K562 (cell line): ENCODE measurements around the gene LPCAT3. TPM values are rescaled to one million over a fixed set of nuclear protein-coding genes. Genes with fewer than 3 reads are reported as not detected.

Experiments
- ATAC-seq: fragments of 200-7000 bp; cut with Tn5 transposase; 3 replicates; pipeline ENCODE4 v1.9.1; 2020; ENCODE audit warnings: moderate library complexity
- BruUV-seq: library from RNA; stranded (reverse); fragments of 400-500 nt; replicated peaks from 2 replicates; lab custom pipeline; 2021; lab: Mats Ljungman, UMichigan
- CTCF ChIA-PET: fragments of 300-600 bp; formaldehyde crosslinking; extraction: SDS; loops from one replicate; lab custom pipeline; 2021; ENCODE audit warnings: low intra/inter-chr PET ratio; lab: Yijun Ruan, JAX
- POLR2A ChIA-PET: fragments of 300-600, 350-650 bp; sonication (Branson Sonifier 250); formaldehyde crosslinking; extraction: SDS; loops from one replicate; lab custom pipeline; 2021; ENCODE audit warnings: antibody characterized with exemption, inconsistent platforms; lab: Yijun Ruan, JAX
- DNase-seq, 4 experiments: peaks; one replicate each; pipeline versions ENCODE4 v3.0.0 to v3.0.0-alpha.2; 2011 to 2018; ENCODE audit warnings: low spot score in 3 of 4, mixed read lengths in 3 of 4; ENCODE audit errors: extremely low read depth in 1 of 4
- FAIRE-seq: peaks from 2 replicates; lab custom pipeline; 2011; peaks lifted over from hg19 to GRCh38; lab: Jason Lieb, UNC
- H2AFZ ChIP-seq: 2 replicates; pipeline ENCODE4 v1.6.0; 2011; ENCODE audit warnings: low read depth, low read length, control low read depth, inconsistent platforms
- H3K27ac ChIP-seq: fragments of 200-600 bp; 3 replicates; pipeline ENCODE4 v1.8.0; 2011; ENCODE audit warnings: low read depth, mild to moderate bottlenecking, control low read depth, inconsistent platforms, low read length, moderate library complexity, mixed read lengths; ENCODE audit errors: extremely low read depth
- H3K27me3 ChIP-seq, 2 experiments: fragments of 300-600 bp in 1 of 2; 2 replicates in 1 of 2; 3 replicates in 1 of 2; pipeline versions ENCODE4 v1.6.0 to v1.8.0; 2011; ENCODE audit warnings: inconsistent platforms in 2 of 2, low read length in 2 of 2, mild to moderate bottlenecking in 1 of 2, mixed read lengths in 1 of 2, moderate library complexity in 1 of 2; ENCODE audit not compliant: control insufficient read depth in 2 of 2, insufficient read depth in 2 of 2
- H3K36me3 ChIP-seq: fragments of 300-600 bp; 3 replicates; pipeline ENCODE4 v1.8.0; 2011; ENCODE audit warnings: mild to moderate bottlenecking, low read length, inconsistent platforms; ENCODE audit not compliant: control insufficient read depth, insufficient read depth
- H3K4me1 ChIP-seq, 2 experiments: fragments of 200-600 bp in 1 of 2; replicated peaks in 1 of 2; 2 replicates in 1 of 2; 3 replicates in 1 of 2; pipeline versions ENCODE4 v1.5.1 to v1.8.0; 2011; ENCODE audit warnings: inconsistent platforms in 2 of 2, low read length in 2 of 2, mild to moderate bottlenecking in 1 of 2, mixed read lengths in 1 of 2, moderate library complexity in 1 of 2; ENCODE audit not compliant: control insufficient read depth in 2 of 2, insufficient read depth in 2 of 2
- H3K4me2 ChIP-seq: 2 replicates; pipeline ENCODE4 v1.6.1; 2011; ENCODE audit warnings: low read length, control low read depth, inconsistent platforms, mixed read lengths; ENCODE audit not compliant: insufficient read depth
- H3K4me3 ChIP-seq: fragments of 200-600 bp; sonication (generic), shearing (Covaris generic); 2 replicates; pipeline ENCODE4 v1.5.1; 2016; ENCODE audit warnings: control low read depth, inconsistent platforms
- H3K79me2 ChIP-seq: fragments of 200-600 bp; 3 replicates; pipeline ENCODE4 v1.8.0; 2011; ENCODE audit warnings: low read length, inconsistent platforms; ENCODE audit not compliant: control insufficient read depth, insufficient read depth
- H3K9ac ChIP-seq, 2 experiments: 2 replicates each; pipeline versions ENCODE4 v1.6.0 to v1.6.1; 2011; ENCODE audit warnings: low read depth in 2 of 2, low read length in 2 of 2, control low read depth in 1 of 2, inconsistent platforms in 1 of 2, mild to moderate bottlenecking in 1 of 2, mixed read lengths in 1 of 2; ENCODE audit not compliant: insufficient read depth in 1 of 2
- H3K9me1 ChIP-seq: one replicate; pipeline ENCODE4 v1.6.0; 2011; ENCODE audit warnings: inconsistent platforms, mild to moderate bottlenecking, low read length, moderate library complexity; ENCODE audit not compliant: control insufficient read depth, insufficient read depth
- H3K9me3 ChIP-seq: replicated peaks from 2 replicates; pipeline ENCODE4 v1.5.1; 2011; ENCODE audit warnings: low read depth, low read length, inconsistent platforms; ENCODE audit not compliant: control insufficient read depth, insufficient read depth
- H4K20me1 ChIP-seq: replicated peaks from 2 replicates; pipeline ENCODE4 v1.6.1; 2011; ENCODE audit warnings: low read length, inconsistent platforms, mixed read lengths; ENCODE audit not compliant: control insufficient read depth, insufficient read depth
- CHD4 ChIP-seq: fragments of 200-600 bp; sonication (generic); IDR thresholded peaks from 3 replicates; pipeline ENCODE4 v1.6.1; 2012; ENCODE audit warnings: low read depth, mild to moderate bottlenecking, mixed read lengths, low read length, inconsistent platforms; ENCODE audit not compliant: insufficient read depth, insufficient replicate concordance, poor library complexity, severe bottlenecking
- FOXO4 ChIP-seq: fragments of 450-650 bp; formaldehyde crosslinking; IDR thresholded peaks from 2 replicates; pipeline ENCODE4 v1.4.0; 2020; ENCODE audit warnings: mild to moderate bottlenecking, moderate library complexity
- GABPB2 ChIP-seq: fragments of 250-450 bp; sonication (Bioruptor Pico); conservative IDR thresholded peaks from 2 replicates; pipeline ENCODE4 v1.5.1; 2021; ENCODE audit warnings: mild to moderate bottlenecking
- HDGF ChIP-seq: fragments of 450-650 bp; IDR thresholded peaks from 2 replicates; pipeline ENCODE4 v1.6.1; 2016
- KDM4B ChIP-seq, 2 experiments: fragments of 450-650 bp in 1 of 2; sonication (generic) in 1 of 2; IDR thresholded peaks; 2 replicates each; pipeline ENCODE4 v1.6.1; 2016 to 2017; ENCODE audit warnings: borderline replicate concordance in 2 of 2, antibody characterized with exemption in 1 of 2, low read depth in 1 of 2, mild to moderate bottlenecking in 1 of 2
- MAFK ChIP-seq: IDR thresholded peaks from 2 replicates; pipeline ENCODE4 v1.6.1; 2011; ENCODE audit warnings: low read length, improper control_type of control experiment
- MEIS2 ChIP-seq: fragments of 450-650 bp; IDR thresholded peaks from 2 replicates; pipeline ENCODE4 v1.6.1; 2014; ENCODE audit warnings: mild to moderate bottlenecking; ENCODE audit not compliant: partially characterized antibody
- NCOA4 ChIP-seq: fragments of 450-650 bp; IDR thresholded peaks from 2 replicates; pipeline ENCODE4 v1.6.1; 2018; ENCODE audit warnings: mild to moderate bottlenecking; ENCODE audit not compliant: partially characterized antibody
- POLR2A ChIP-seq: fragments of 450-650 bp; conservative IDR thresholded peaks from 2 replicates; pipeline ENCODE4 v1.6.1; 2016
- PPARD ChIP-seq: fragments of 250-450 bp; sonication (Bioruptor Pico); IDR thresholded peaks from 2 replicates; pipeline ENCODE4 v1.8.0; 2022; ENCODE audit warnings: inconsistent platforms, mild to moderate bottlenecking, moderate library complexity
- RCOR1 ChIP-seq, 2 experiments: IDR thresholded peaks; 2 replicates each; pipeline ENCODE4 v1.6.1; 2012; ENCODE audit warnings: low read depth in 2 of 2, low read length in 2 of 2, borderline replicate concordance in 1 of 2, improper control_type of control experiment in 1 of 2
- TBL1XR1 ChIP-seq, 2 experiments: IDR thresholded peaks; 2 replicates each; pipeline ENCODE4 v1.6.1; 2012; ENCODE audit warnings: improper control_type of control experiment in 2 of 2, low read length in 2 of 2, mild to moderate bottlenecking in 1 of 2
- WGBS: fragments of 100-300 bp; shearing (Covaris generic); methylation state at CpG from one replicate; pipeline ENCODE4 v1.1.6; 2016; ENCODE audit warnings: low coverage, mixed read lengths; ENCODE audit not compliant: insufficient coverage; ENCODE audit errors: missing lambda C conversion rate; 5-methylcytosine and 5-hydroxymethylcytosine counted together
- in situ Hi-C: fragments of 300-500 bp; cut with MboI; formaldehyde crosslinking; loops from 4 replicates; pipeline ENCODE4 v1.15.0; 2018; ENCODE audit warnings: inconsistent platforms, mixed read lengths
- intact Hi-C: fragments of 100-400 bp; cut with micrococcal nuclease; formaldehyde crosslinking; loops from 2 replicates; pipeline ENCODE4 v1.14.2; 2022
- polyA plus RNA-seq, 8 experiments: library from polyadenylated mRNA; depleted of rRNA in 4 of 8; stranded (reverse) in 5 of 8; unstranded in 3 of 8; fragments of >200 nt; fragmentation: Nextera tagmentation in 2 of 8; fragmentation: Illumina TruSeq in 1 of 8; extraction: Ambion mirVana in 2 of 8; extraction: Trizol in 1 of 8; gene quantifications; 2 replicates each; pipeline versions ENCODE4 v1.2.1 to v1.2.3, GENCODE V29; 2011 to 2014; ENCODE audit warnings: inconsistent platforms in 1 of 8, missing spikeins in 1 of 8
- total RNA-seq, 7 experiments: library from RNA; depleted of rRNA in 6 of 7; stranded (reverse); fragments of >200 nt in 6 of 7; fragmentation: Illumina TruSeq in 2 of 7; extraction: Trizol in 2 of 7; gene quantifications; 2 replicates each; pipeline versions ENCODE4 v1.2.1 to v1.2.3, GENCODE V29; 2011 to 2021; ENCODE audit warnings: low replicate concordance in 1 of 7
- TF ChIP-seq, protein P1 (sequence below): fragments of 200-800 bp; sonication (Bioruptor generic); IDR thresholded peaks from 2 replicates; pipeline ENCODE4 v1.6.1; 2016; ENCODE audit warnings: missing genetic modification characterization, missing compliant biosample characterization

The LPCAT3 gene
- total and polyA plus RNA-seq, 9 of the 15 experiments (the other 6 are each of a cell fraction or from before 2014, with no cell fraction given), result 4.9 to 52.5 (median 25.3) TPM

DNA sequence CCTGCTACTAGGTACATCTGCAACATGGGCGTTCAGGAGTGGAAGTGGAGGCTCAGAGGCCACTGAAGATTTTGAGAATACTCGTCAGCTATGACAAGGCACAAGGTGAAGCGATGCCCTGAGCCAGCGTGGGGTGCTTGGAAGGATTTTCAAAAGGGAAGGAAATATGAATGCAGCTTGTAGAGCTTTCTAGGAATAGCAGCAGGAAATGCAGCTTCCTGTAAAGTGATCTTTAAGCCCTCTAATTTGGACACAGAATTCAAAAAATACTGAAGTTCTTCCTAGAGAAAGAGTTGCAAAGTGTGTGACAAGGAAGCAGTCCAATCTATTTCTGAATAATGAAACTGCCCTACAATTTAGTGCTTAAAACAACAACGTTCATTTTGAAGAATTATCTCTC is 29.0 kb upstream of the LPCAT3 start:
- Histone ChIP-seq H3K27ac (no peak overlapping the region), H3K4me2 (no peak overlapping the region), H3K4me3 (no peak overlapping the region), H3K9ac (no peak overlapping the region), H3K27me3 (no peaks in the 10 kb centered on the region), H3K36me3 (no peaks in the 10 kb centered on the region), H3K4me1 (no peaks in the 10 kb centered on the region; a peak in 1 of 5 replicates), H4K20me1 (no peaks in the 10 kb centered on the region), H3K9me3 (no peaks in the 10 kb centered on the region), H2AFZ (peak overlapping the region; percentile 74), H3K9me1 (no peaks in the 10 kb centered on the region), H3K79me2 (no peaks in the 10 kb centered on the region)
- intact Hi-C loops (no loop called here), in situ Hi-C loops (no loop called here)
- WGBS, result 43% methylated on average over 5 of the region's 5 CpGs
- ChIA-PET POLR2A (interaction anchor here (0.7 kb wide), 1 partner anchor 10 kb away, joined by 3 read pairs; no protein-coding TSS in a partner anchor), CTCF (no interaction called here)
- DNase-seq, result no peak
- no peak for FAIRE-seq
- BruUV-seq, result no TSS peak
- no peak for ATAC-seq
- TF ChIP-seq GABPB2, result no peak
- TF ChIP-seq CHD4, result no peak
- no peak for TF ChIP-seq NCOA4
- no peak for TF ChIP-seq HDGF
- no peak for TF ChIP-seq MAFK
- TF ChIP-seq, protein P1, sequence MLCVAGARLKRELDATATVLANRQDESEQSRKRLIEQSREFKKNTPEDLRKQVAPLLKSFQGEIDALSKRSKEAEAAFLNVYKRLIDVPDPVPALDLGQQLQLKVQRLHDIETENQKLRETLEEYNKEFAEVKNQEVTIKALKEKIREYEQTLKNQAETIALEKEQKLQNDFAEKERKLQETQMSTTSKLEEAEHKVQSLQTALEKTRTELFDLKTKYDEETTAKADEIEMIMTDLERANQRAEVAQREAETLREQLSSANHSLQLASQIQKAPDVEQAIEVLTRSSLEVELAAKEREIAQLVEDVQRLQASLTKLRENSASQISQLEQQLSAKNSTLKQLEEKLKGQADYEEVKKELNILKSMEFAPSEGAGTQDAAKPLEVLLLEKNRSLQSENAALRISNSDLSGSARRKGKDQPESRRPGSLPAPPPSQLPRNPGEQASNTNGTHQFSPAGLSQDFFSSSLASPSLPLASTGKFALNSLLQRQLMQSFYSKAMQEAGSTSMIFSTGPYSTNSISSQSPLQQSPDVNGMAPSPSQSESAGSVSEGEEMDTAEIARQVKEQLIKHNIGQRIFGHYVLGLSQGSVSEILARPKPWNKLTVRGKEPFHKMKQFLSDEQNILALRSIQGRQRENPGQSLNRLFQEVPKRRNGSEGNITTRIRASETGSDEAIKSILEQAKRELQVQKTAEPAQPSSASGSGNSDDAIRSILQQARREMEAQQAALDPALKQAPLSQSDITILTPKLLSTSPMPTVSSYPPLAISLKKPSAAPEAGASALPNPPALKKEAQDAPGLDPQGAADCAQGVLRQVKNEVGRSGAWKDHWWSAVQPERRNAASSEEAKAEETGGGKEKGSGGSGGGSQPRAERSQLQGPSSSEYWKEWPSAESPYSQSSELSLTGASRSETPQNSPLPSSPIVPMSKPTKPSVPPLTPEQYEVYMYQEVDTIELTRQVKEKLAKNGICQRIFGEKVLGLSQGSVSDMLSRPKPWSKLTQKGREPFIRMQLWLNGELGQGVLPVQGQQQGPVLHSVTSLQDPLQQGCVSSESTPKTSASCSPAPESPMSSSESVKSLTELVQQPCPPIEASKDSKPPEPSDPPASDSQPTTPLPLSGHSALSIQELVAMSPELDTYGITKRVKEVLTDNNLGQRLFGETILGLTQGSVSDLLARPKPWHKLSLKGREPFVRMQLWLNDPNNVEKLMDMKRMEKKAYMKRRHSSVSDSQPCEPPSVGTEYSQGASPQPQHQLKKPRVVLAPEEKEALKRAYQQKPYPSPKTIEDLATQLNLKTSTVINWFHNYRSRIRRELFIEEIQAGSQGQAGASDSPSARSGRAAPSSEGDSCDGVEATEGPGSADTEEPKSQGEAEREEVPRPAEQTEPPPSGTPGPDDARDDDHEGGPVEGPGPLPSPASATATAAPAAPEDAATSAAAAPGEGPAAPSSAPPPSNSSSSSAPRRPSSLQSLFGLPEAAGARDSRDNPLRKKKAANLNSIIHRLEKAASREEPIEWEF (CRISPR knock-in tag), result no peak
- no peak for TF ChIP-seq PPARD (CRISPR knock-in tag)
- TF ChIP-seq FOXO4, result no peak
- no peak for TF ChIP-seq MEIS2
- no peak for TF ChIP-seq RCOR1 (IDR thresholded peaks at IDR 0.05; ENCODE audit: borderline replicate concordance in 1 of 2, low read depth in 2 of 2, low read length in 2 of 2)
- no peak for TF ChIP-seq TBL1XR1 (IDR thresholded peaks at IDR 0.05; ENCODE audit: low read length in 2 of 2)
- no peak for TF ChIP-seq POLR2A
- TF ChIP-seq KDM4B (IDR thresholded peaks at IDR 0.05; ENCODE audit: borderline replicate concordance in 2 of 2, low read depth in 1 of 2), result no peak
